RWPE2 (cell line): Measurements from ENCODE around the gene POU2F3.

ENCODE experiments used
- ATAC-seq: fragments of 200-7000 bp; cut with Tn5 transposase; 3 replicates; pipeline ENCODE4 v1.9.1; 2021; ENCODE audit warnings: low read depth
- DNase-seq: peaks from one replicate; pipeline ENCODE4 v3.0.0-alpha.2; 2020; ENCODE audit warnings: low spot score
- H3K27ac ChIP-seq: fragments of 450-650 bp; 2 replicates; pipeline ENCODE4 v1.5.1; 2017; ENCODE audit warnings: mild to moderate bottlenecking; ENCODE audit not compliant: poor library complexity, severe bottlenecking
- H3K27me3 ChIP-seq: fragments of 250-450 bp; sonication (Bioruptor Pico); 2 replicates; pipeline ENCODE4 v1.5.1; 2021; ENCODE audit warnings: mild to moderate bottlenecking, moderate library complexity; ENCODE audit not compliant: insufficient read depth, poor library complexity, severe bottlenecking
- H3K36me3 ChIP-seq: fragments of 250-450 bp; sonication (Bioruptor Pico); 2 replicates; pipeline ENCODE4 v1.5.1; 2020; ENCODE audit warnings: low read depth, mild to moderate bottlenecking, moderate library complexity
- H3K4me1 ChIP-seq: fragments of 250-450 bp; sonication (Bioruptor Pico); 2 replicates; pipeline ENCODE4 v1.5.1; 2021; ENCODE audit warnings: mild to moderate bottlenecking, moderate library complexity; ENCODE audit not compliant: insufficient read depth, poor library complexity, severe bottlenecking
- H3K4me3 ChIP-seq: fragments of 250-450 bp; sonication (Bioruptor Pico); 2 replicates; pipeline ENCODE4 v1.5.1; 2021; ENCODE audit warnings: mild to moderate bottlenecking, moderate library complexity; ENCODE audit not compliant: severe bottlenecking
- H3K9me3 ChIP-seq: fragments of 250-450 bp; sonication (Bioruptor Pico); 2 replicates; pipeline ENCODE4 v1.5.1; 2021; ENCODE audit warnings: mild to moderate bottlenecking, moderate library complexity; ENCODE audit not compliant: severe bottlenecking
- TF ChIP-seq, protein P1 (sequence below): fragments of 450-650 bp; IDR thresholded peaks from one replicate; pipeline ENCODE4 v1.5.1; 2017; ENCODE audit warnings: mild to moderate bottlenecking, moderate library complexity; ENCODE audit not compliant: poor library complexity, severe bottlenecking

POU2F3 gene

DNA sequence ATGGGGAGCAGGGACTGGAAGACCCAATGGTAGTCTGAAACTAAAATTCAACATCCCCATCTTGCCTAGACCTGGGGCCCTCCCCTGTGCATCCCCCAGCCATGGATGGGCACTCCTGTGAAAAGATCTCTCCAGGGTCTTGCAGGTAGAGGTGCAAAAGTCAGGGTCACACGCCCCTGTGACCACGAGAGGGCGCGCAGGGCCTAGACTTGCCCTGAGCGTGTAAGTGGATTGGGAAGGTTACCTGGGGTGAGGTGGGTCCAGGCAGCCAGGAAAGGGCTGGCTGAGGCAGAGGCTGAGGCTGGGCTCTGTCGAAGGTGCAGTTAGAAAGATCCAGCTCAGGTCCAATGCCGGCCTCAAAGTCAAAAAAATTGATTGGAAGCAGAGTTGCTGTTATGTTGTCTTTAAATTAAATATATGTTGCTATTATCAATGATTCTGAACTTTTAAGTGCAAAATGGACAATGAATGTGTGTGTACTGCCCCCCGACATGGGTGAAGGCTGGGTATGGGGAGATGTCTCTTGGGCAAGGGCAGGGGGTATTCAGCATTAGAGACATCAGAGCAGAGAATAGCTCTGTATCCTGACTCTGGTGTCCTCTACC, 4.8 kb upstream of the POU2F3 start:
- DNase-seq (no peak), ATAC-seq (peak; percentile 78)
- no peaks in the 10 kb centered on the region for H3K36me3 ChIP-seq
- TF ChIP-seq, protein P1, sequence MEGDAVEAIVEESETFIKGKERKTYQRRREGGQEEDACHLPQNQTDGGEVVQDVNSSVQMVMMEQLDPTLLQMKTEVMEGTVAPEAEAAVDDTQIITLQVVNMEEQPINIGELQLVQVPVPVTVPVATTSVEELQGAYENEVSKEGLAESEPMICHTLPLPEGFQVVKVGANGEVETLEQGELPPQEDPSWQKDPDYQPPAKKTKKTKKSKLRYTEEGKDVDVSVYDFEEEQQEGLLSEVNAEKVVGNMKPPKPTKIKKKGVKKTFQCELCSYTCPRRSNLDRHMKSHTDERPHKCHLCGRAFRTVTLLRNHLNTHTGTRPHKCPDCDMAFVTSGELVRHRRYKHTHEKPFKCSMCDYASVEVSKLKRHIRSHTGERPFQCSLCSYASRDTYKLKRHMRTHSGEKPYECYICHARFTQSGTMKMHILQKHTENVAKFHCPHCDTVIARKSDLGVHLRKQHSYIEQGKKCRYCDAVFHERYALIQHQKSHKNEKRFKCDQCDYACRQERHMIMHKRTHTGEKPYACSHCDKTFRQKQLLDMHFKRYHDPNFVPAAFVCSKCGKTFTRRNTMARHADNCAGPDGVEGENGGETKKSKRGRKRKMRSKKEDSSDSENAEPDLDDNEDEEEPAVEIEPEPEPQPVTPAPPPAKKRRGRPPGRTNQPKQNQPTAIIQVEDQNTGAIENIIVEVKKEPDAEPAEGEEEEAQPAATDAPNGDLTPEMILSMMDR, result peak; percentile 92
- peaks cover 10% of the 10 kb centered on the region for H3K4me1 ChIP-seq
- no peak overlapping the region for H3K27ac ChIP-seq
- no peaks in the 10 kb centered on the region for H3K9me3 ChIP-seq
- no peak overlapping the region for H3K4me3 ChIP-seq
- peaks cover 1% of the 10 kb centered on the region for H3K27me3 ChIP-seq

DNA sequence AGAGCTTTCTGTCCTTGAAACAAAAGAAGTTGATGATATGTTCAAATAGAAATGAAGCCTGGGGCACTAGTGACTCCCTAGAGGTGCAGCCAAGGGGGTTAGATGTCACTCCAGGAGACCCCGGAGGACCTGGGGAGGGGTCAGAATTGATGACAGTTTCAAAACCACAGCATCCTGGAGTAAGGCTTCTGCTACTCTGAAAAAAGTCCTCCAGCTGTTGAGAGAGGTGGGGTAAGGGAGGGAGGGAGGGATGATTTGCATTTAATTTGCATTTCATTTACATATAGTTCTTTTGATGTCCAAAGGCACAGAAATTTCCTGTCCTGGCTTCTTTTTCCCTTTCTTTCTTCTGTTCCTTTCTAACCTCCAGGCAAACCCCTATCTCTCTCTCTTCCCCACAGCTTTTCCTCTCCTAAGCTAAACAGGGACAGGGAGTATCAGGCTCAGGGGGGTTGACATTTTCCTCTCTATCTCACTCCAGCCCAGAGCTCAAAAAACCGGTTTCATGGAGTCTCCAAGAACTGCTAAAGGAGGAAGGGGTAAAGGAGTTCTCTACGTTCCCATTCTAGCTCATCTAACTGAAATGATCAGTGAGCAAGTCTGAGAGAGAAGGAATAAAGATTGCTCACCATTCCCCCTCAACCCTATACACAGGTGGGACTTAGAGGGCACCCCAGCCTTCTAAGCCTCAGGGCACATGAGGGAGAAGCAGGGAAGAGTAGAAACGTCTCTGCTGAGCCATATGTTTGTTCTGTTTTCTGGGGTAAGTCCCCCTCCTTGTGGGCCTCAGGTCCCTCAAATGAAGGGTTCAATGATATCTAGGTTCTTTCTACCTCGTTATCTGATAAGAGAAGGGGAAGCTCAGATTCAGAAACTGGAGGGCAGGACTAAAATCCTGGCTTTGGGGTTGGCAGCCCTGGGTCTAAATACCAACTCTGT, 3.5 kb upstream of the POU2F3 start:
- Histone ChIP-seq H3K36me3 (no peaks in the 10 kb centered on the region), H3K27me3 (peaks cover 7% of the 10 kb centered on the region), H3K9me3 (no peaks in the 10 kb centered on the region), H3K27ac (no peak overlapping the region), H3K4me3 (no peak overlapping the region), H3K4me1 (peaks cover 10% of the 10 kb centered on the region)
- peak; percentile 24; the same call in 2 of the 3 replicates for ATAC-seq
- TF ChIP-seq, protein P1, result no peak
- no peak for DNase-seq

DNA sequence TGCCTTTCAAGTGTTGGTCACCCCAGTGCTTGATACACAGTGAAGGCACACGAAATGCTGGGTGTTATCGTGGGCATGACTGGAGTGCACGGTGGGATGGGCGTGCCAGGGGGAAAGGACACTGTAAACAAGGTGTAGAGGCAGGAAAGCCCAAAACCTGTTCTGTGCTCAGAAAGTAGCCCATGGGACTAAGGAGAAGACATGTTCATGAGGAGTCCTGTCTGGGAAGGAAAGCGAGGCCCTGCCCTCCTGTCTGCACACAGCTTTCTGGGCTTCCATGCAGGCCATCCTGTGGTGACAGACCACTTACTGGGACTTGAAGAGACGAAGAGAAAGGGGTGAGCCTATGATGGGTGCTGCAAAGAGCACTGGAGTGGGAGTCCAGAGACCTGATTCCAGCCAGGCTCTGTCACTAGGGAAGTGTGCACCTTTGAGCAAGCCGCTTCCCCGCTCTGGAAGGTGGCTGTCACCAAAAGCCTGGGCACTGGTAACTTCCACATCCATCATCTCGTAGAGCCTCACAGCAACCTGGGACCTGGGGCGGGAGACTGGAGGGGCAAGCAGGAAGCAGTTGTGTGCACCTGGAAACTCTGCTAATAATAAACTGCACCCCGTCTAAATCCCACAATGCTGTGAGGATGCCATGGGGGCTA, 846 bp upstream of the POU2F3 start:
- ATAC-seq, result no peak
- peaks cover 7% of the 10 kb centered on the region for H3K27me3 ChIP-seq
- H3K27ac ChIP-seq, result no peak overlapping the region
- no peak overlapping the region for H3K4me3 ChIP-seq
- TF ChIP-seq, protein P1, result no peak
- DNase-seq, result no peak
- no peaks in the 10 kb centered on the region for H3K36me3 ChIP-seq
- no peaks in the 10 kb centered on the region for H3K9me3 ChIP-seq
- H3K4me1 ChIP-seq, result peaks cover 10% of the 10 kb centered on the region

DNA sequence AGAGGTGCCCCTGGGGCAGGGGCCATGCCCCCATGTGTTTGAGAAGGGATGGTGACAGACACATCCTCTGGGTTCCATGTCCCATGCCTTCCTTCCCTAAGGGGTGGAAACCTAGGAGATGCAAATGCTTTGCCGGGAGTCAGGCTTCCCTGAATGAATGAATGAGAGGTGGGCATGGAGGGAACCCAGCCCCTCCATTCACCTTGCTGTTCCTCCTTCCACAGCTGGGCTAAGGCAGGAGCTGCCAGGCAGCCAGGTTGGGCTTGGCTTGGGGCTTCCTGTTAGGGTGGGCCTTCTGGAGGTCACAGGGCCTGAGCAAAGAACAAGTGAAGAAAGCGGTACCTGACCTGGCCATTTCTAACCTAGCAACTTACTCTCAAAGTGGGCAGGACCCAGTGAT, 926 bp downstream of the POU2F3 start:
- ATAC-seq, result no peak
- peaks cover 7% of the 10 kb centered on the region for H3K27me3 ChIP-seq
- H3K4me1 ChIP-seq, result peaks cover 2% of the 10 kb centered on the region
- DNase-seq, result no peak
- H3K36me3 ChIP-seq, result no peaks in the 10 kb centered on the region
- no peak overlapping the region for H3K27ac ChIP-seq
- no peak overlapping the region for H3K4me3 ChIP-seq
- H3K9me3 ChIP-seq, result no peaks in the 10 kb centered on the region
- TF ChIP-seq, protein P1, result no peak
